Hepatocyte (in vitro differentiated cells): Measurements from ENCODE around the gene TBX3.

Source experiments
- CTCF ChIP-seq: fragments of 200-600 bp; sonication (generic); IDR thresholded peaks from 2 replicates; pipeline ENCODE4 v1.5.1; 2016; ENCODE audit warnings: antibody characterized with exemption, mild to moderate bottlenecking; ENCODE audit not compliant: poor library complexity
- EZH2 ChIP-seq: fragments of 200-600 bp; sonication (generic); IDR thresholded peaks from 2 replicates; pipeline ENCODE4 v1.6.1; 2016; ENCODE audit warnings: antibody characterized with exemption, mild to moderate bottlenecking, borderline replicate concordance
- EZH2phosphoT487 ChIP-seq: fragments of 200-600 bp; sonication (generic); IDR thresholded peaks from one replicate; pipeline ENCODE4 v1.6.1; 2018; ENCODE audit warnings: antibody characterized with exemption, mild to moderate bottlenecking, low read depth, moderate library complexity; ENCODE audit not compliant: unreplicated experiment, severe bottlenecking

- no peak for TF ChIP-seq CTCF
- TF ChIP-seq EZH2: no peak
- TF ChIP-seq EZH2phosphoT487: no peak
Measured at GRCh38 chr12:114667669-114668150, 16.3 kb downstream of the TBX3 start.
